ENCODE data around the gene RSPH6A. TPM values are rescaled to one million over a fixed set of nuclear protein-coding genes. Genes with fewer than 3 reads are reported as not detected.
A peak's percentile ranks its signal among the peaks of the same experiment; 100 is the strongest.

The RSPH6A gene
- polyA plus RNA-seq, result under 1 TPM in 1 of 3 donors, not detected in 2; 0.03 TPM

- 38 to 60% (median 38%) methylated on average over 27 to 40 of the region's 40 CpGs for WGBS, 3 donors
- no peak within 1 kb of the TSS for H3K27ac ChIP-seq (ENCODE audit: low read depth, low read length)
These were observed at the start of gene RSPH6A for GRCh38 chr19:45814851-45815480. Gene RSPH6A, minus strand, starts transcription at chr19:45815308. Its CDS starts 132 bp downstream, at chr19:45815176.

GRCh38 chr19:45864629-45865082 is 49.5 kb upstream of the RSPH6A start:
- no peak overlapping the region for H3K27ac ChIP-seq (ENCODE audit: low read depth, low read length)
- WGBS, 3 donors, result 8 to 23% (median 20%) methylated on average over 12 of the region's 12 CpGs

GRCh38 chr19:45863840-45864628 is 48.9 kb upstream of the RSPH6A start, which contains the start of gene FOXA3:
Gene FOXA3, plus strand, starts transcription at chr19:45864326. Its CDS starts 131 bp downstream, at chr19:45864457.
- no peak within 1 kb of the TSS for H3K27ac ChIP-seq (ENCODE audit: low read depth, low read length)
- WGBS, 3 donors, result 2% methylated on average over 69 to 71 of the region's 71 CpGs

- no peak overlapping the region for H3K27ac ChIP-seq (ENCODE audit: low read depth, low read length)
- WGBS, 3 donors, result 3 to 4% (median 3%) methylated on average over 22 of the region's 22 CpGs
These were observed 48.3 kb upstream of the RSPH6A start for GRCh38 chr19:45863335-45863839.

- 1% methylated on average over 51 to 65 of the region's 65 CpGs for WGBS, 3 donors
- H3K27ac ChIP-seq (ENCODE audit: low read depth, low read length), result peak within 1 kb of the TSS; percentile 22
These were observed 47.6 kb upstream of the RSPH6A start, which contains the start of gene SYMPK for GRCh38 chr19:45862564-45863334. Gene SYMPK, minus strand, starts transcription at chr19:45863147. Its CDS starts 8,652 bp downstream, at chr19:45854495.

GRCh38 chr19:45862271-45862563 is 47.1 kb upstream of the RSPH6A start:
- no peak overlapping the region for H3K27ac ChIP-seq (ENCODE audit: low read depth, low read length)
- 0 to 1% (median 1%) methylated on average over 11 of the region's 11 CpGs for WGBS, 3 donors

- H3K27ac ChIP-seq (ENCODE audit: low read depth, low read length), result no peak overlapping the region
- 76 to 88% (median 86%) methylated on average over 15 of the region's 15 CpGs for WGBS, 3 donors
These were observed 45.5 kb upstream of the RSPH6A start for GRCh38 chr19:45860359-45861259.

GRCh38 chr19:45854167-45854778 is 39.2 kb upstream of the RSPH6A start:
- WGBS, 3 donors, result 88 to 98% (median 93%) methylated on average over 16 of the region's 16 CpGs
- H3K27ac ChIP-seq (ENCODE audit: low read depth, low read length), result no peak overlapping the region

GRCh38 chr19:45852983-45853382 is 37.9 kb upstream of the RSPH6A start:
- 73 to 84% (median 83%) methylated on average over 7 of the region's 7 CpGs for WGBS, 3 donors

GRCh38 chr19:45852145-45852750 is 37.1 kb upstream of the RSPH6A start:
- no peak overlapping the region for H3K27ac ChIP-seq (ENCODE audit: low read depth, low read length)
- WGBS, 3 donors, result 92 to 95% (median 94%) methylated on average over 10 of the region's 10 CpGs

More at GRCh38 chr19:45852983-45853382, 37.9 kb upstream of the RSPH6A start:
- H3K27ac ChIP-seq (ENCODE audit: low read depth, low read length), result no peak overlapping the region

GRCh38 chr19:45848922-45849321 is 33.8 kb upstream of the RSPH6A start:
- 88 to 94% (median 91%) methylated on average over 4 of the region's 4 CpGs for WGBS, 3 donors
- H3K27ac ChIP-seq (ENCODE audit: low read depth, low read length), result no peak overlapping the region

GRCh38 chr19:45847663-45848062 is 32.6 kb upstream of the RSPH6A start:
- H3K27ac ChIP-seq (ENCODE audit: low read depth, low read length), result no peak overlapping the region
- 93 to 96% (median 94%) methylated on average over 13 of the region's 13 CpGs for WGBS, 3 donors

- 93 to 97% (median 96%) methylated on average over 14 of the region's 14 CpGs for WGBS, 3 donors
- no peak overlapping the region for H3K27ac ChIP-seq (ENCODE audit: low read depth, low read length)
These were observed 27.1 kb upstream of the RSPH6A start for GRCh38 chr19:45842198-45842597.

- no peak overlapping the region for H3K27ac ChIP-seq (ENCODE audit: low read depth, low read length)
- 76 to 95% (median 94%) methylated on average over 7 of the region's 7 CpGs for WGBS, 3 donors
These were observed 19.9 kb upstream of the RSPH6A start for GRCh38 chr19:45834970-45835369.

GRCh38 chr19:45828945-45829344 is 13.8 kb upstream of the RSPH6A start:
- H3K27ac ChIP-seq (ENCODE audit: low read depth, low read length), result no peak overlapping the region
- WGBS, 3 donors, result 94 to 95% (median 94%) methylated on average over 16 of the region's 16 CpGs

- 88 to 94% (median 88%) methylated on average over 9 of the region's 9 CpGs for WGBS, 3 donors
- H3K27ac ChIP-seq (ENCODE audit: low read depth, low read length), result no peak overlapping the region
These were observed 13.4 kb upstream of the RSPH6A start for GRCh38 chr19:45828523-45828922.
